Left ventricle myocardium inferior (tissue), 1 donor: ENCODE measurements around the gene HSPB1. TPM values are rescaled to one million over a fixed set of nuclear protein-coding genes. Genes with fewer than 3 reads are reported as not detected.
A peak's percentile ranks its signal among the peaks of the same experiment; 100 is the strongest.

ENCODE experiments used
- DNase-seq: peaks from one replicate; pipeline ENCODE4 v3.0.0-alpha.2; 2020
- H3K27ac ChIP-seq: fragments of 200-600 bp; replicated peaks from 2 replicates; pipeline ENCODE4 v1.8.0; 2021
- H3K27me3 ChIP-seq: fragments of 200-600 bp; 2 replicates; pipeline ENCODE4 v1.8.0; 2021; ENCODE audit warnings: low read depth
- H3K36me3 ChIP-seq: fragments of 200-600 bp; 2 replicates; pipeline ENCODE4 v1.8.0; 2021
- H3K4me1 ChIP-seq: fragments of 200-600 bp; 2 replicates; pipeline ENCODE4 v1.8.0; 2021
- H3K4me3 ChIP-seq: fragments of 200-600 bp; 2 replicates; pipeline ENCODE4 v1.8.0; 2021; ENCODE audit warnings: mild to moderate bottlenecking, moderate library complexity
- H3K9me3 ChIP-seq: fragments of 200-600 bp; replicated peaks from 2 replicates; pipeline ENCODE4 v1.8.0; 2021
- intact Hi-C: fragments of 100-400 bp; cut with micrococcal nuclease; formaldehyde crosslinking; loops from one replicate; pipeline ENCODE4 v1.11.0; 2022
- total RNA-seq: library from RNA; stranded (reverse); fragmentation: NEBNext Ultra II Directional; extraction: Animal tissue kit (Norgen Biotek cat#: 25700); gene quantifications from one replicate; pipeline ENCODE4 v1.2.1, GENCODE V29; 2021
- TF ChIP-seq, protein P1 (sequence below): fragments of 200-600 bp; IDR thresholded peaks from 2 replicates; pipeline ENCODE4 v1.8.0; 2021; ENCODE audit warnings: antibody characterized with exemption, mild to moderate bottlenecking, borderline replicate concordance
- donor health status: DM: no; HTN: yes; CAD: no; lungs with severe emphysema.

Gene HSPB1
- total RNA-seq, 1 donor from 2014 or later: 2,037 TPM

DNA sequence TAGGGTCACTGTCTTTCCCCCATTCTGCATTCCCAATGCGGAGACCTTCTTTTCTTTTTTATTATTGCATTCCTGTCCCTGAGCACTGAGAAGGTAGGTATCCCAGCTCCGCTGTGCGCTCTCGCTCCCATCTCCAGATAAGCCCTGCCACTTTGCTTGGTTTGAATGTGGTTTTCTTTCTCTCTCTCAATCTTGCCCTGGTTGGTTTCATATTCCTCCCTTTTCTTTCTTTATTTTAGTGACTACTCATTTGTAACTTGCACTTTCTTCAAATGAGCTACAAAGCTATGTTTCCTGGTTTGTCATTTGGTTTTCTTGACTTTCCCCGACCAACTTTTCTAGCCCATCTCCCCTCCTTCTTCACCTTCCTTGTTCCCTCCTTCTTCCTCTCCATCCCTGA lies 29.0 kb upstream of the HSPB1 start:
- Histone ChIP-seq H3K27me3 (peaks cover 94% of the 10 kb centered on the region), H3K4me1 (no peaks in the 10 kb centered on the region), H3K36me3 (no peaks in the 10 kb centered on the region), H3K4me3 (no peak overlapping the region), H3K9me3 (no peaks in the 10 kb centered on the region), H3K27ac (no peak overlapping the region)
- no peak for DNase-seq
- intact Hi-C loops: loop anchor here (10.0 kb wide), 1 partner anchor 79 kb away; no protein-coding TSS in a partner anchor
- TF ChIP-seq, protein P1, sequence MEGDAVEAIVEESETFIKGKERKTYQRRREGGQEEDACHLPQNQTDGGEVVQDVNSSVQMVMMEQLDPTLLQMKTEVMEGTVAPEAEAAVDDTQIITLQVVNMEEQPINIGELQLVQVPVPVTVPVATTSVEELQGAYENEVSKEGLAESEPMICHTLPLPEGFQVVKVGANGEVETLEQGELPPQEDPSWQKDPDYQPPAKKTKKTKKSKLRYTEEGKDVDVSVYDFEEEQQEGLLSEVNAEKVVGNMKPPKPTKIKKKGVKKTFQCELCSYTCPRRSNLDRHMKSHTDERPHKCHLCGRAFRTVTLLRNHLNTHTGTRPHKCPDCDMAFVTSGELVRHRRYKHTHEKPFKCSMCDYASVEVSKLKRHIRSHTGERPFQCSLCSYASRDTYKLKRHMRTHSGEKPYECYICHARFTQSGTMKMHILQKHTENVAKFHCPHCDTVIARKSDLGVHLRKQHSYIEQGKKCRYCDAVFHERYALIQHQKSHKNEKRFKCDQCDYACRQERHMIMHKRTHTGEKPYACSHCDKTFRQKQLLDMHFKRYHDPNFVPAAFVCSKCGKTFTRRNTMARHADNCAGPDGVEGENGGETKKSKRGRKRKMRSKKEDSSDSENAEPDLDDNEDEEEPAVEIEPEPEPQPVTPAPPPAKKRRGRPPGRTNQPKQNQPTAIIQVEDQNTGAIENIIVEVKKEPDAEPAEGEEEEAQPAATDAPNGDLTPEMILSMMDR: no peak

DNA sequence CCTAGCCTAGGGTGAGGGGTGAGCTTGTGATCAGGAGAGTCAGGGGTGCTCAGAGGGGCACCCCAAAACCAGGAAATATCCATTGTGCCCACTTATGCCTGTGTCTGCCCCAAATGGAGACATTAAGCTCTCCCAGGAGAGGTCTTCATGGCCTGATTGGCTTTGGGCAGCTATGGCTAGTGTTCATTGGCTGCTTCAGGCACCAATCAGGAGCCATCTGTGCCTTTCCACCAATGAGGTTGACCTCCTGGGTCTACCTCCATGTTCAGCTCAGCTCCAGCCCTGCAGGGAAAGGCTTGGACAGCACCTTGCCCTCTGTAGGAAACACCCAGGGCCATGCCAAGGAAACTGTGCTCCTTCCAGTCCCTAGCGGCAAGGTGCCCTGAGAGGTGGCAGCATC lies 23.9 kb upstream of the HSPB1 start:
- peaks cover 82% of the 10 kb centered on the region for H3K27me3 ChIP-seq
- H3K27ac ChIP-seq: no peak overlapping the region
- TF ChIP-seq, protein P1: no peak
- no peak overlapping the region for H3K4me3 ChIP-seq
- H3K4me1 ChIP-seq: peaks cover 12% of the 10 kb centered on the region
- H3K9me3 ChIP-seq: no peaks in the 10 kb centered on the region
- no peaks in the 10 kb centered on the region for H3K36me3 ChIP-seq
- intact Hi-C loops: loop anchor here (10.0 kb wide), 1 partner anchor 84 kb away; no protein-coding TSS in a partner anchor
- DNase-seq: no peak

DNA sequence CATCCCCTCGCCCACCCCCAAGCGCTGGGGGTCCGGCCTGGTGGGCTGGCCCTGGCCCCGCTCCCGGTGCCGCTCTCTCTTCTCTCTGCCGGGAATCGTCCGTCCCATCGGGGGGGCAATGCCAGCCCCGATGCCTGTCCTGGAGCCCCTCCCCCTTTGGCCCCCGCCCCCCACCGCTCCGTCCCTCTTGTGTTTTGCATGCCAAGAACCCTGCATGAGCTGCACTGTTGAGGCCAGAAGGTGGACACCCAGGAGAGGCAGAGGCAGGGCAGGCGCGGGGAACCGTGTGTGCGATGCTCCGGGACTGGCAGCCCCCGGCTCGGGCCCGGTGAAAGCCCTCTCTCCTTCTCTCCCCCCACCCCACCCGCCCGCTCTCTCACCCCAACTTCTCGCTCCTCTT lies 22.1 kb upstream of the HSPB1 start:
- Histone ChIP-seq H3K4me1 (peaks cover 12% of the 10 kb centered on the region), H3K36me3 (no peaks in the 10 kb centered on the region), H3K27me3 (peaks cover 66% of the 10 kb centered on the region), H3K4me3 (no peak overlapping the region), H3K9me3 (no peaks in the 10 kb centered on the region), H3K27ac (no peak overlapping the region)
- intact Hi-C loops: no loop called here
- TF ChIP-seq, protein P1: no peak
- no peak for DNase-seq

DNA sequence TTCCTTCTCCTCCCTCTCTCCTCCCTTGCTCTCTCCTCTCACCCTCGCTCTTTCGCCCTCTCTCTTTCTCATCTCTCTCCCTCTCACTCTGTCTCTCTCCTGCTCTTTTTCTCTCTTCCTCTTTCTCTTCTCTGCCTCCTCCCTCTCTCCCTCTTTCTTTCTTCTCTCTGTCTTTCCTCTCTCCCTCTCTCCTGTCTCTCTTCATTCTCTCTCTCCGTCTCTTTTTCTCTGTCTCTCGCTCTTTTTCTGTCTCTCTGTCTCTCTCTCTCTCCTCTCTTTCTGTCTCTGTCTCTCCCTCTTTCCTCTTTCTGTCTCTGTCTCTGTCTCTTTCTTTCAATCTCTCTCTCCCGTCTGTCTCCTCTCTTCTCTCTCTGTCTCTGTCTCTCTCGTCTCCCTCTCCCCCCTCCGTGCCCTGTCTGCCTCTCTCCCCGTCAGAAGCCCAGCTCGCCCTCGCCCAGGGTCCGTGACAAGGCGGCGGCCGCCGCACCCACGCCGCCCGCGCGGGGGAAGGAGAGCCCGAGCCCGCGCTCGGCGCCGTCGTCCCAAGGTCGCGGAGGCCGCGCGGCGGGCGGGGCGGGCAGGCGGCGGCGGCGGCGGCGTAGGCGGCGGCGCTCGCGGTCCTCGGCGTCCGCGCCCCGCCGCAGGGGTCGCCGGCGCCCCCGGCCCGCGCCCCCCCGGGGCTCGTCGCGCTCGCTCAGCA lies 21.3 kb upstream of the HSPB1 start:
- no peaks in the 10 kb centered on the region for H3K9me3 ChIP-seq
- intact Hi-C loops: no loop called here
- peaks cover 61% of the 10 kb centered on the region for H3K27me3 ChIP-seq
- no peaks in the 10 kb centered on the region for H3K36me3 ChIP-seq
- peaks cover 12% of the 10 kb centered on the region for H3K4me1 ChIP-seq
- H3K4me3 ChIP-seq: peak overlapping the region; percentile 70
- TF ChIP-seq, protein P1: no peak
- no peak for DNase-seq
- H3K27ac ChIP-seq: no peak overlapping the region

DNA sequence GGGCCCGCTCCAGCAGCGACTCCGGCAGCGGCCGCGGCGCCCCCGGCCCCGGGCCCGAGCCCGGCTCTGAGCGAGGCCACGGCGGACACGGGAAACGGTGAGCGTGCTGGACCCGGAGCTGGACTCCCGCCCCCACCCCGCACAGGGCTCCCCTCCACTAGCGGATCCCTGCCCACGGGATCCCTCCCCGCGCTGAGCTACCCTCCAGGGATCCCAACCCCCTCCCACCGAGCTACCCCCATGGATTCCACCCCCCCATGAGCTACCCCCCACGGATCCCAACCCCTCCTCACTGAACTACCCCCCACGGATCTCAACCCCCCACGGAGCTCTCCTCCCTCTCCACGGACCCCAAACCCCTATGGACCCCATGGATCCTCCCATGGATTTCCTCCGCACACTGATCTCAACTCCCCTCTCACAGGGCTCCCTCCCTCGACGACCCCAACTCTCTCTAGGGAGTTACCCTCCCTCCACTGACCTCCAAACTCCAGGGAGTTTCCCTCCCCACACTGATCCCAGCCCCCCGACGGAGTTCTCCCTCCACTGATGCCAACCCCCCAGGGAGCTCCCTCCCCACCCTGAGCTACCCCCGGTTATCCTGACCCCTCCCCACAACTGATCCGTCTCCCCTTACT lies 20.6 kb upstream of the HSPB1 start:
- Histone ChIP-seq H3K9me3 (no peaks in the 10 kb centered on the region), H3K4me1 (peaks cover 12% of the 10 kb centered on the region), H3K36me3 (no peaks in the 10 kb centered on the region), H3K4me3 (peak overlapping the region; percentile 70), H3K27ac (no peak overlapping the region), H3K27me3 (peaks cover 54% of the 10 kb centered on the region)
- TF ChIP-seq, protein P1: no peak
- intact Hi-C loops: no loop called here
- no peak for DNase-seq
